ENCODE measurements around the gene PTCH1.

The PTCH1 gene

GRCh38 chr9:95482621-95483020, 34.1 kb downstream of the PTCH1 start:
- no peaks in the 10 kb centered on the region for H3K9me3 ChIP-seq (ENCODE audit: control insufficient read depth, insufficient read depth, low read depth, low read length)
- no peak overlapping the region for H3K27ac ChIP-seq (ENCODE audit: extremely low read depth, low read depth, low read length)
- ChIA-PET POLR2A (no interaction called here), CTCF (interaction anchor here (0.6 kb wide), 2 partner anchors 139 to 245 kb away, joined by 4 to 5 read pairs; no protein-coding TSS in a partner anchor)
- no peak overlapping the region for H3K4me3 ChIP-seq (ENCODE audit: low read depth, low read length)
- peaks cover 8 to 34% of the 10 kb centered on the region in 2 experiments for H3K36me3 ChIP-seq (ENCODE audit: control insufficient read depth in 2 of 2, insufficient read depth in 1 of 2, low read length in 2 of 2)
- TF ChIP-seq SCRT1 (tag by site-specific recombination; IDR thresholded peaks at IDR 0.05; ENCODE audit: borderline replicate concordance) (no peak), TSHZ1 (tag by site-specific recombination; IDR thresholded peaks at IDR 0.05; ENCODE audit: borderline replicate concordance) (no peak), ZNF404 (tag by site-specific recombination; IDR thresholded peaks at IDR 0.05) (no peak), HOXA7 (CRISPR knock-in tag; IDR thresholded peaks at IDR 0.05; ENCODE audit: borderline replicate concordance) (no peak), ZNF664 (tag by site-specific recombination; IDR thresholded peaks at IDR 0.05) (no peak), ZNF132 (tag by site-specific recombination; IDR thresholded peaks at IDR 0.05; ENCODE audit: borderline replicate concordance) (no peak), ZNF560 (tag by site-specific recombination; IDR thresholded peaks at IDR 0.05; ENCODE audit: borderline replicate concordance) (no peak), ZNF19 (tag by site-specific recombination; IDR thresholded peaks at IDR 0.05; ENCODE audit: low read depth) (no peak), ZNF248 (tag by site-specific recombination; IDR thresholded peaks at IDR 0.05) (no peak)
- peaks cover 5% of the 10 kb centered on the region; the same call in 1 of the 2 replicates for H3K4me1 ChIP-seq (ENCODE audit: control insufficient read depth, insufficient read depth, low read length)

GRCh38 chr9:95481000-95481399, 35.8 kb downstream of the PTCH1 start:
- H3K4me3 ChIP-seq (ENCODE audit: low read depth, low read length) = no peak overlapping the region
- no peaks in the 10 kb centered on the region for H3K9me3 ChIP-seq (ENCODE audit: control insufficient read depth, insufficient read depth, low read depth, low read length)
- peaks cover 8 to 50% of the 10 kb centered on the region in 2 experiments for H3K36me3 ChIP-seq (ENCODE audit: control insufficient read depth in 2 of 2, insufficient read depth in 1 of 2, low read length in 2 of 2)
- TF ChIP-seq ZNF785 (tag by site-specific recombination; IDR thresholded peaks at IDR 0.05) = no peak
- TF ChIP-seq, protein P1, sequence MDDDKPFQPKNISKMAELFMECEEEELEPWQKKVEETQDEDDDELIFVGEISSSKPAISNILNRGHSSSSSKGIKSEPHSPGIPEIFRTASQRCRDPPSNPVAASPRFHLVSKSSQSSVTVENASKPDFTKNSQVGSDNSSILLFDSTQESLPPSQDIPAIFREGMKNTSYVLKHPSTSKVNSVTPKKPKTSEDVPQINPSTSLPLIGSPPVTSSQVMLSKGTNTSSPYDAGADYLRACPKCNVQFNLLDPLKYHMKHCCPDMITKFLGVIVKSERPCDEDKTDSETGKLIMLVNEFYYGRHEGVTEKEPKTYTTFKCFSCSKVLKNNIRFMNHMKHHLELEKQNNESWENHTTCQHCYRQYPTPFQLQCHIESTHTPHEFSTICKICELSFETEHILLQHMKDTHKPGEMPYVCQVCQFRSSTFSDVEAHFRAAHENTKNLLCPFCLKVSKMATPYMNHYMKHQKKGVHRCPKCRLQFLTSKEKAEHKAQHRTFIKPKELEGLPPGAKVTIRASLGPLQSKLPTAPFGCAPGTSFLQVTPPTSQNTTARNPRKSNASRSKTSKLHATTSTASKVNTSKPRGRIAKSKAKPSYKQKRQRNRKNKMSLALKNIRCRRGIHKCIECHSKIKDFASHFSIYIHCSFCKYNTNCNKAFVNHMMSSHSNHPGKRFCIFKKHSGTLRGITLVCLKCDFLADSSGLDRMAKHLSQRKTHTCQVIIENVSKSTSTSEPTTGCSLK (tag by site-specific recombination; IDR thresholded peaks at IDR 0.05) = no peak
- H3K4me1 ChIP-seq (ENCODE audit: control insufficient read depth, insufficient read depth, low read length) = no peaks in the 10 kb centered on the region; the same call in 1 of the 2 replicates
- ChIA-PET POLR2A (no interaction called here), CTCF (no interaction called here)
- no peak overlapping the region for H3K27ac ChIP-seq (ENCODE audit: extremely low read depth, low read depth, low read length)

DNA sequence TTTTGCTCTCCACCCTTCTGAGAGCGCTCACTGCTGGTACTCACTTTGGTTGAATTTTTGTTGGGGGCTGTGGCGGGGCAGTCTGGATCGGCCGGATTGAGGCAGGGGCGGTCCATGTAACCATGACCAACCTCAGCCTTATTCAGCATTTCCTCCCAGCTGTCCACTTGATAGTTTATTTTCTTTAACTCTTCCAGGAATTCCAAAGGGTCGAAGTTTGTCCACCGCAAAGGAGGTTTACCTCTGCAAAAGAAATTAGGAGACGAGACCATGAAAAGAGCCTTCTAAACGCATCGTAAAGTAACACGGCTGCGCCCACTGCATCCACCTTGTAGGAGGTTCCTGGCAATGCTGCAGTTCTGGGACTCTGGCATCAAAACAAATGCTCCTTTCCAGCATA, 36.4 kb downstream of the PTCH1 start:
- POLR2A ChIA-PET = interaction anchor here (0.6 kb wide), 1 partner anchor 26 kb away, joined by 5 read pairs; no protein-coding TSS in a partner anchor
- no peak overlapping the region for H3K4me3 ChIP-seq (ENCODE audit: low read depth, low read length)
- TF ChIP-seq AEBP2 (tag by site-specific recombination; IDR thresholded peaks at IDR 0.05; ENCODE audit: borderline replicate concordance) (no peak), ZNF16 (tag by site-specific recombination; IDR thresholded peaks at IDR 0.05; ENCODE audit: low read depth) (no peak), TCF7L2 (IDR thresholded peaks at IDR 0.05; ENCODE audit: borderline replicate concordance, low read depth, low read length) (no peak), ZNF558 (tag by site-specific recombination; IDR thresholded peaks at IDR 0.05) (no peak), ZNF623 (tag by site-specific recombination; IDR thresholded peaks at IDR 0.05) (no peak), ZNF670 (tag by site-specific recombination; IDR thresholded peaks at IDR 0.05; ENCODE audit: low read depth) (no peak), ZNF837 (tag by site-specific recombination; IDR thresholded peaks at IDR 0.05) (no peak), ZBTB7A (tag by site-specific recombination; IDR thresholded peaks at IDR 0.05; ENCODE audit: low read depth) (no peak), ZNF19 (tag by site-specific recombination; IDR thresholded peaks at IDR 0.05; ENCODE audit: low read depth) (no peak), ZNF585B (tag by site-specific recombination; IDR thresholded peaks at IDR 0.05) (no peak)
- TF ChIP-seq, protein P2, sequence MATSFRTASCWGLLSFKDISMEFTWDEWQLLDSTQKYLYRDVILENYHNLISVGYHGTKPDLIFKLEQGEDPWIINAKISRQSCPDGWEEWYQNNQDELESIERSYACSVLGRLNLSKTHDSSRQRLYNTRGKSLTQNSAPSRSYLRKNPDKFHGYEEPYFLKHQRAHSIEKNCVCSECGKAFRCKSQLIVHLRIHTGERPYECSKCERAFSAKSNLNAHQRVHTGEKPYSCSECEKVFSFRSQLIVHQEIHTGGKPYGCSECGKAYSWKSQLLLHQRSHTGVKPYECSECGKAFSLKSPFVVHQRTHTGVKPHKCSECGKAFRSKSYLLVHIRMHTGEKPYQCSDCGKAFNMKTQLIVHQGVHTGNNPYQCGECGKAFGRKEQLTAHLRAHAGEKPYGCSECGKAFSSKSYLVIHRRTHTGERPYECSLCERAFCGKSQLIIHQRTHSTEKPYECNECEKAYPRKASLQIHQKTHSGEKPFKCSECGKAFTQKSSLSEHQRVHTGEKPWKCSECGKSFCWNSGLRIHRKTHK (tag by site-specific recombination; IDR thresholded peaks at IDR 0.05) = no peak
- TF ChIP-seq, protein P3, sequence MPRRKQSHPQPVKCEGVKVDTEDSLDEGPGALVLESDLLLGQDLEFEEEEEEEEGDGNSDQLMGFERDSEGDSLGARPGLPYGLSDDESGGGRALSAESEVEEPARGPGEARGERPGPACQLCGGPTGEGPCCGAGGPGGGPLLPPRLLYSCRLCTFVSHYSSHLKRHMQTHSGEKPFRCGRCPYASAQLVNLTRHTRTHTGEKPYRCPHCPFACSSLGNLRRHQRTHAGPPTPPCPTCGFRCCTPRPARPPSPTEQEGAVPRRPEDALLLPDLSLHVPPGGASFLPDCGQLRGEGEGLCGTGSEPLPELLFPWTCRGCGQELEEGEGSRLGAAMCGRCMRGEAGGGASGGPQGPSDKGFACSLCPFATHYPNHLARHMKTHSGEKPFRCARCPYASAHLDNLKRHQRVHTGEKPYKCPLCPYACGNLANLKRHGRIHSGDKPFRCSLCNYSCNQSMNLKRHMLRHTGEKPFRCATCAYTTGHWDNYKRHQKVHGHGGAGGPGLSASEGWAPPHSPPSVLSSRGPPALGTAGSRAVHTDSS (tag by site-specific recombination; IDR thresholded peaks at IDR 0.05) = no peak

More for the DNA sequence above, 36.4 kb downstream of the PTCH1 start:
- no peaks in the 10 kb centered on the region for H3K4me1 ChIP-seq (ENCODE audit: control insufficient read depth, insufficient read depth, low read length)
- CTCF ChIA-PET = no interaction called here
- H3K36me3 ChIP-seq (ENCODE audit: control insufficient read depth in 2 of 2, insufficient read depth in 1 of 2, low read length in 2 of 2) = peaks cover 8 to 56% of the 10 kb centered on the region in 2 experiments
- H3K27ac ChIP-seq (ENCODE audit: extremely low read depth, low read depth, low read length) = no peak overlapping the region
- H3K9me3 ChIP-seq (ENCODE audit: control insufficient read depth, insufficient read depth, low read depth, low read length) = no peaks in the 10 kb centered on the region

All from HEK293 (cell line).